MCF 10A (cell line): ENCODE results near the gene GMDS. TPM values are rescaled to one million over a fixed set of nuclear protein-coding genes. Genes with fewer than 3 reads are reported as not detected.

Experiments
- BruUV-seq: library from RNA; stranded (reverse); fragments of 400-500 nt; replicated peaks from 2 replicates; lab custom pipeline; 2021; lab: Mats Ljungman, UMichigan
- CTCF ChIA-PET: fragments of 300-600 bp; sonication (Branson Sonifier 250); formaldehyde crosslinking; extraction: SDS; loops from one replicate; lab custom pipeline; 2021; ENCODE audit warnings: antibody characterized with exemption, inconsistent platforms; lab: Yijun Ruan, JAX
- POLR2A ChIA-PET: fragments of 300-600, 350-650 bp; sonication (Branson Sonifier 250); formaldehyde crosslinking; extraction: SDS; loops from one replicate; lab custom pipeline; 2020; ENCODE audit warnings: antibody characterized with exemption, inconsistent platforms; lab: Yijun Ruan, JAX
- DNase-seq: peaks from one replicate; pipeline ENCODE4 v3.0.0-alpha.2; 2018; ENCODE audit not compliant: unreplicated experiment
- H3K27ac Mint-ChIP-seq: one replicate; pipeline ENCODE4 v1.8.0; 2022; ENCODE audit warnings: mild to moderate bottlenecking, low read depth, mixed read lengths; ENCODE audit not compliant: unreplicated experiment
- H3K27me3 Mint-ChIP-seq: one replicate; pipeline ENCODE4 v1.8.0; 2022; ENCODE audit warnings: mixed read lengths; ENCODE audit not compliant: insufficient read depth, unreplicated experiment
- H3K36me3 Mint-ChIP-seq: one replicate; pipeline ENCODE4 v1.8.0; 2022; ENCODE audit warnings: mild to moderate bottlenecking, moderate library complexity, mixed read lengths; ENCODE audit not compliant: insufficient read depth, unreplicated experiment
- H3K4me1 Mint-ChIP-seq: one replicate; pipeline ENCODE4 v1.8.0; 2022; ENCODE audit warnings: mixed read lengths; ENCODE audit not compliant: insufficient read depth, unreplicated experiment
- H3K4me3 Mint-ChIP-seq: one replicate; pipeline ENCODE4 v1.8.0; 2022; ENCODE audit warnings: mild to moderate bottlenecking, moderate library complexity, mixed read lengths; ENCODE audit not compliant: unreplicated experiment
- H3K9me3 Mint-ChIP-seq: one replicate; pipeline ENCODE4 v1.8.0; 2022; ENCODE audit warnings: mixed read lengths; ENCODE audit not compliant: unreplicated experiment
- intact Hi-C: fragments of 100-400 bp; cut with micrococcal nuclease; formaldehyde crosslinking; loops from 2 replicates; pipeline ENCODE4 v1.14.1; 2022
- total RNA-seq: library from RNA; stranded (reverse); gene quantifications from 2 replicates; pipeline ENCODE4 v1.2.3, GENCODE V29; 2022
- TF ChIP-seq, protein P1 (sequence below): fragments of 200-600 bp; IDR thresholded peaks from one replicate; pipeline ENCODE4 v1.8.0; 2022; ENCODE audit warnings: antibody characterized with exemption, mild to moderate bottlenecking; ENCODE audit not compliant: unreplicated experiment

The GMDS gene
- total RNA-seq, 1 experiment from 2014 or later = 24.9 TPM

DNA sequence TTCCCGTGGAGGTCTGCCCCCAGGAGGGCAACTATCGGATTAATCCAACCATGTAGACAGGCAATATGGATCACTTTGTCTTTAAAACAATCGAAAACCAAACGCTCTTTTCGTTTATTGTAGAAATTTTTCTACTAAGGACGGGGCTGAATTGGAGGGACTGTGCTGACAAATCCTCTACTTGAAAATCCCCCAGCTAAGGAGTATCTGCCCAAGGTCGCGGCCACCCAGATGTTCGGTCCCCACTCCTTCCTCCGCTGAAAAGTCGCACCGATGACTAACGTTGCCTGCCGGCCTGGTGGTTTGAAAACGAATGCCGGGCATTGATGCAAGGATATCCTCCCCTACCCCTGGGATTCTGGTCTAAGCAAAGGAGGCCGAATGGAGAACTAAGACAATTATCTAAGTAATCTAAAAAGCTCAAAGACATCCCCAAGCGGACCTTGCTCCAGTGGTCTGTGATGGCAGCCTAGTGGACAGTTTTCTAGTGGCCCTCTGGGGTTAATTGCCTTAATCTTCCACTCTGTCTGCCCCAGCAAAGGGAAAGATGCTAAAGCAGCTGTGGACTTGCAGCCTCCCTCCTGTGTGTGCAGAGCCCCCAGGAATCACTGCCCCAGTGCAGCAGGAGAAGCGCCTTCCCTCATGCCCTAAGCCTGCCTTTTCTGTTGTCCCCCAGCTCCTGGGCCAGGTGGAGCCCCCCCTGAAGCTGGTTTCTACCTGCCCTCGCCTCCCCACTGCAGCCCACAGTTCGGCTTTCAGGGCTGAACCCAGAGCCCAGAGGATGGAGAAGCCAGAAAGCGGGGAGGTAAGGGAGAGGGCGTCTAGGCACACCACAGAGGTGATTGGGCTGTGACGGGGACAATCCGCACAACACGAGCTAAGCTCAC is 639.3 kb downstream of the GMDS start:
- no TSS peak for BruUV-seq
- no peaks in the 10 kb centered on the region for H3K27me3 Mint-ChIP-seq
- H3K9me3 Mint-ChIP-seq = no peaks in the 10 kb centered on the region
- no peak overlapping the region for H3K4me3 Mint-ChIP-seq
- POLR2A ChIA-PET = interaction anchor here (0.7 to 1.0 kb wide), 4 partner anchors 9 to 598 kb away, joined by 3 to 6 read pairs (median 3); no protein-coding TSS in a partner anchor
- no peak for DNase-seq
- H3K36me3 Mint-ChIP-seq = no peaks in the 10 kb centered on the region
- intact Hi-C loops = loop anchor here (2.0 kb wide), 1 partner anchor 749 kb away; no protein-coding TSS in a partner anchor
- TF ChIP-seq, protein P1, sequence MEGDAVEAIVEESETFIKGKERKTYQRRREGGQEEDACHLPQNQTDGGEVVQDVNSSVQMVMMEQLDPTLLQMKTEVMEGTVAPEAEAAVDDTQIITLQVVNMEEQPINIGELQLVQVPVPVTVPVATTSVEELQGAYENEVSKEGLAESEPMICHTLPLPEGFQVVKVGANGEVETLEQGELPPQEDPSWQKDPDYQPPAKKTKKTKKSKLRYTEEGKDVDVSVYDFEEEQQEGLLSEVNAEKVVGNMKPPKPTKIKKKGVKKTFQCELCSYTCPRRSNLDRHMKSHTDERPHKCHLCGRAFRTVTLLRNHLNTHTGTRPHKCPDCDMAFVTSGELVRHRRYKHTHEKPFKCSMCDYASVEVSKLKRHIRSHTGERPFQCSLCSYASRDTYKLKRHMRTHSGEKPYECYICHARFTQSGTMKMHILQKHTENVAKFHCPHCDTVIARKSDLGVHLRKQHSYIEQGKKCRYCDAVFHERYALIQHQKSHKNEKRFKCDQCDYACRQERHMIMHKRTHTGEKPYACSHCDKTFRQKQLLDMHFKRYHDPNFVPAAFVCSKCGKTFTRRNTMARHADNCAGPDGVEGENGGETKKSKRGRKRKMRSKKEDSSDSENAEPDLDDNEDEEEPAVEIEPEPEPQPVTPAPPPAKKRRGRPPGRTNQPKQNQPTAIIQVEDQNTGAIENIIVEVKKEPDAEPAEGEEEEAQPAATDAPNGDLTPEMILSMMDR = no peak
- CTCF ChIA-PET = interaction anchor here (0.5 to 3.6 kb wide), 11 partner anchors 9 to 1089 kb away, joined by 3 to 25 read pairs (median 5); no protein-coding TSS in a partner anchor
- no peaks in the 10 kb centered on the region for H3K4me1 Mint-ChIP-seq
- H3K27ac Mint-ChIP-seq = no peak overlapping the region

DNA sequence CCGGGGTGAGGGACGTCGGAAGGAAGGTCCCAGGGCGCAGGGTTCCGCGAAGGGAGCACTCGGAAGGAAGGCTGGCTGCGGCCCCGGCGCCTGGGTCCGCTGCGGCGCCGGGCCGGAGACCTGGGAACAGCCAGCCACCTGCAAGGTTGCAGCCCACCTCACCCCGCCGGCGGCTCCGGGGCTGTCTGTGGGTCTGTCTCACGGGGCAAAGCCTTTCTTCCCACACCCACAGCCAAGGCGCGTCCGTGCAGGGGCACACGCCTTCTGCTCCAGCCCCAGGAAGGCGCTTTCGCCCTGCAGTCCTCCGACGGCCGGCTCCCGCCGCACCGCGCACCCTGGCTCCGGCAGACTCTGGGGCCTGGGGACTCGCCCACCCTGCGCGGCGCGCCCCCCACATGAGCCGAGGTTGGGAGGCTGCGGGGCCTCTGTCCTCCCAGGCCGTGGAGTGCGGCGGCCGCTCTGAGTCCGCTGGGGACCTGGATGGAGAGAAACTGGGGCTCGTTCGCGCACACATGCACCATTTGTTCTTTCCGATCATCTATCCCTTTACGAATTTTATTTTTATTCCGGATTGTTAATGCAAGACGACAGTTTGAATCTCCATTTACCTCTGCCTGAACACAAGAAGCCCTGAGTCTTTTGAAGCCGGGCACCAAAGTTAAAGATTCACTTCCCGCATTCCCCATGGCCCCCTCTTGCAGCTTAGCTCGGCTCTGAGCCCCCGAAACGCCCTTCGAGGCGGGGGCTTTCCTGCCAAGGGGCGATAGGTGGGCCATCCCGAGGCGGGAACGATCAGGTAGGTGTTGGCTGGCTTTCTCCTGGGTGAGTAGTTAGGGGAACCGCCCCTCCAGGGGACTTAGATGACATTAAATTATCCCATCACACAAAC is 640.2 kb downstream of the GMDS start:
- TF ChIP-seq, protein P1 = no peak

DNA sequence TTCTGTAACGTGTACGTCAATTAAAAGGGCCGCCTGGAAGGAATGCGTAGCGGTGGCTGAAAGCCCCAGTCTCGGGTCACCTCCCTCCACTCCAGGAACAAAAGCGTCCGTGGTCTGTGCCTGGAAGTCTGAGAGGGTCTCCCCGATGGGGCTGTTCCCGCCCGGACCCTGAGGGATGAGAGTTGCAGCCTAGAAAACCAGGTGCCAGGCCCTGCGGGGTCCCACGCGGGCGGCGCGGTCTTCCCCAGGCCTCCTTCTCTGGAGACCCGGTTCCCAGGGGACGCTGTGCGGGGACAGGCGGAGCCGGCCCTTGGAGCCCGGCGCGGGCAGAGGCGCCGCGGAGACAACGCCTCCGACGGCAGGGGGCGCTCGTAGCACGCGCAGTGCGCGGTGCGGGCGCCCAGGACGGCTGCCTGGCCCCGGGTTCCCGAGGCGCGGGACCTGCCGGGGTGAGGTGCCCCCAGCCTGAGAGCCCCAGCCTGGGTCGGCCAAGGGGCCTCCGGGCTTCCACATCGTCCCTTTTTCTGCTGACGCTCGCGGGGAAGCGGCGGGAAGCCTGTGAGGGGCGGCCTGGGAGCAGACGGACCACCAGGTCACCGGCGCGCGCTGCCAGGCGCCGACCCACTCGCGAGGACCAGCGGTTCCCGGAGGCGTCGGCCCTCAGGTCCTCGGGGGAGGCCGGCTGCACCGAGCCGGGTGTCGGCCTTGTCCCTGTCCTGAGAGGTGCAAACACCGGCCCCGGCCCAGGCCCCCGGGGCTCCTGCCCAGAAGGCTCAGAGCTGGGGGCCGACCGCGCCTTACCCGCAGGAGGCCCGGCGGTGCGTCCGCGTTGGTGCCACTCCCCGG is 641.0 kb downstream of the GMDS start:
- no peaks in the 10 kb centered on the region for H3K9me3 Mint-ChIP-seq
- ChIA-PET CTCF (interaction anchor here (0.6 to 0.8 kb wide), 4 partner anchors 502 to 749 kb away, joined by 3 to 5 read pairs (median 4); no protein-coding TSS in a partner anchor), POLR2A (no interaction called here)
- intact Hi-C loops = loop anchor here (1.0 to 2.0 kb wide), 4 partner anchors 500 to 1030 kb away; no protein-coding TSS in a partner anchor
- TF ChIP-seq, protein P1 = peak; percentile 97
- H3K27ac Mint-ChIP-seq = no peak overlapping the region
- peak; percentile 66 for DNase-seq
- H3K4me1 Mint-ChIP-seq = no peaks in the 10 kb centered on the region
- no peaks in the 10 kb centered on the region for H3K27me3 Mint-ChIP-seq
- BruUV-seq = no TSS peak
- peaks cover 4% of the 10 kb centered on the region for H3K36me3 Mint-ChIP-seq
- H3K4me3 Mint-ChIP-seq = peak overlapping the region; percentile 28

More for the DNA sequence above, 640.2 kb downstream of the GMDS start:
- DNase-seq = no peak
- POLR2A ChIA-PET = interaction anchor here (1.0 kb wide), 1 partner anchor 8 kb away, joined by 3 read pairs; no protein-coding TSS in a partner anchor
- H3K9me3 Mint-ChIP-seq = no peaks in the 10 kb centered on the region
- no peak overlapping the region for H3K27ac Mint-ChIP-seq
- CTCF ChIA-PET = interaction anchor here (0.6 to 3.6 kb wide), 7 partner anchors 8 to 748 kb away, joined by 3 to 25 read pairs (median 5); no protein-coding TSS in a partner anchor
- intact Hi-C loops = loop anchor here (2.0 kb wide), 1 partner anchor 750 kb away; no protein-coding TSS in a partner anchor
- H3K36me3 Mint-ChIP-seq = no peaks in the 10 kb centered on the region
- H3K4me1 Mint-ChIP-seq = no peaks in the 10 kb centered on the region
- no peaks in the 10 kb centered on the region for H3K27me3 Mint-ChIP-seq
- H3K4me3 Mint-ChIP-seq = no peak overlapping the region
- no TSS peak for BruUV-seq
